DND-41 (cell line): ENCODE results near the gene GSC2.

Experiments used
- ATAC-seq: fragments of 200-7000 bp; cut with Tn5 transposase; 3 replicates; pipeline ENCODE4 v1.9.1; 2021; ENCODE audit warnings: low read depth; ENCODE audit not compliant: insufficient read depth
- DNase-seq: peaks from one replicate; pipeline ENCODE4 v3.0.0-alpha.2; 2020
- H2AFZ ChIP-seq: 2 replicates; pipeline ENCODE4 v1.6.0; 2012; ENCODE audit warnings: low read depth, low read length
- H3K27ac ChIP-seq: 2 replicates; pipeline ENCODE4 v1.5.1; 2012; ENCODE audit warnings: low read length, inconsistent platforms
- H3K27me3 ChIP-seq: fragments of 200-600 bp; sonication (generic); 2 replicates; pipeline ENCODE4 v1.6.0; 2012; ENCODE audit warnings: low read length, mild to moderate bottlenecking, inconsistent platforms; ENCODE audit not compliant: insufficient read depth, poor library complexity
- H3K36me3 ChIP-seq: 2 replicates; pipeline ENCODE4 v1.5.1; 2012; ENCODE audit warnings: low read length, inconsistent platforms; ENCODE audit not compliant: insufficient read depth
- H3K4me1 ChIP-seq: 2 replicates; pipeline ENCODE4 v1.5.1; 2012; ENCODE audit warnings: mild to moderate bottlenecking, low read length; ENCODE audit not compliant: insufficient read depth
- H3K4me2 ChIP-seq: 2 replicates; pipeline ENCODE4 v1.6.0; 2012; ENCODE audit warnings: mild to moderate bottlenecking, moderate library complexity, low read length, inconsistent platforms; ENCODE audit not compliant: insufficient read depth
- H3K4me3 ChIP-seq, 2 experiments: fragments of 200-600 bp in 1 of 2; shearing (Covaris generic) in 1 of 2; 2 replicates each; pipeline ENCODE4 v1.5.1; 2012 to 2016; ENCODE audit warnings: inconsistent platforms in 2 of 2, low read length in 2 of 2, mild to moderate bottlenecking in 2 of 2, low read depth in 1 of 2, moderate library complexity in 1 of 2
- H3K79me2 ChIP-seq: 2 replicates; pipeline ENCODE4 v1.6.0; 2012; ENCODE audit warnings: low read length, inconsistent platforms; ENCODE audit not compliant: insufficient read depth
- H3K9ac ChIP-seq: 2 replicates; pipeline ENCODE4 v1.6.0; 2012; ENCODE audit warnings: low read depth, mild to moderate bottlenecking, inconsistent platforms, low read length, moderate library complexity
- H3K9me3 ChIP-seq: 2 replicates; pipeline ENCODE4 v1.5.1; 2012; ENCODE audit warnings: low read length, moderate library complexity, mild to moderate bottlenecking, inconsistent platforms; ENCODE audit not compliant: insufficient read depth, severe bottlenecking
- H4K20me1 ChIP-seq: 2 replicates; pipeline ENCODE4 v1.6.0; 2012; ENCODE audit warnings: low read length; ENCODE audit not compliant: insufficient read depth
- EZH2 ChIP-seq: IDR thresholded peaks from 3 replicates; pipeline ENCODE4 v1.6.1; 2012; ENCODE audit warnings: borderline replicate concordance, low read depth, mild to moderate bottlenecking, moderate library complexity, low read length, inconsistent platforms; ENCODE audit not compliant: severe bottlenecking
- TF ChIP-seq, protein P1 (sequence below): IDR thresholded peaks from 2 replicates; pipeline ENCODE4 v1.5.1; 2012; ENCODE audit warnings: borderline replicate concordance, low read length, moderate library complexity, mild to moderate bottlenecking; ENCODE audit not compliant: poor library complexity, severe bottlenecking; ENCODE audit errors: extremely low read depth

GSC2 gene

GRCh38 chr22:19193879-19194278 lies 43.8 kb upstream of the GSC2 start:
- no peak for DNase-seq
- no peak overlapping the region for H2AFZ ChIP-seq
- H3K27me3 ChIP-seq = no peaks in the 10 kb centered on the region
- H3K9me3 ChIP-seq = no peaks in the 10 kb centered on the region
- H3K9ac ChIP-seq = no peak overlapping the region
- TF ChIP-seq, protein P1, sequence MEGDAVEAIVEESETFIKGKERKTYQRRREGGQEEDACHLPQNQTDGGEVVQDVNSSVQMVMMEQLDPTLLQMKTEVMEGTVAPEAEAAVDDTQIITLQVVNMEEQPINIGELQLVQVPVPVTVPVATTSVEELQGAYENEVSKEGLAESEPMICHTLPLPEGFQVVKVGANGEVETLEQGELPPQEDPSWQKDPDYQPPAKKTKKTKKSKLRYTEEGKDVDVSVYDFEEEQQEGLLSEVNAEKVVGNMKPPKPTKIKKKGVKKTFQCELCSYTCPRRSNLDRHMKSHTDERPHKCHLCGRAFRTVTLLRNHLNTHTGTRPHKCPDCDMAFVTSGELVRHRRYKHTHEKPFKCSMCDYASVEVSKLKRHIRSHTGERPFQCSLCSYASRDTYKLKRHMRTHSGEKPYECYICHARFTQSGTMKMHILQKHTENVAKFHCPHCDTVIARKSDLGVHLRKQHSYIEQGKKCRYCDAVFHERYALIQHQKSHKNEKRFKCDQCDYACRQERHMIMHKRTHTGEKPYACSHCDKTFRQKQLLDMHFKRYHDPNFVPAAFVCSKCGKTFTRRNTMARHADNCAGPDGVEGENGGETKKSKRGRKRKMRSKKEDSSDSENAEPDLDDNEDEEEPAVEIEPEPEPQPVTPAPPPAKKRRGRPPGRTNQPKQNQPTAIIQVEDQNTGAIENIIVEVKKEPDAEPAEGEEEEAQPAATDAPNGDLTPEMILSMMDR = no peak
- no peak for TF ChIP-seq EZH2
- H3K4me3 ChIP-seq = no peak overlapping the region
- no peak overlapping the region for H3K4me2 ChIP-seq
- no peak overlapping the region for H3K27ac ChIP-seq
- no peaks in the 10 kb centered on the region for H3K4me1 ChIP-seq
- H3K36me3 ChIP-seq = no peaks in the 10 kb centered on the region
- no peak for ATAC-seq
- no peaks in the 10 kb centered on the region for H3K79me2 ChIP-seq
- H4K20me1 ChIP-seq = no peaks in the 10 kb centered on the region

DNA sequence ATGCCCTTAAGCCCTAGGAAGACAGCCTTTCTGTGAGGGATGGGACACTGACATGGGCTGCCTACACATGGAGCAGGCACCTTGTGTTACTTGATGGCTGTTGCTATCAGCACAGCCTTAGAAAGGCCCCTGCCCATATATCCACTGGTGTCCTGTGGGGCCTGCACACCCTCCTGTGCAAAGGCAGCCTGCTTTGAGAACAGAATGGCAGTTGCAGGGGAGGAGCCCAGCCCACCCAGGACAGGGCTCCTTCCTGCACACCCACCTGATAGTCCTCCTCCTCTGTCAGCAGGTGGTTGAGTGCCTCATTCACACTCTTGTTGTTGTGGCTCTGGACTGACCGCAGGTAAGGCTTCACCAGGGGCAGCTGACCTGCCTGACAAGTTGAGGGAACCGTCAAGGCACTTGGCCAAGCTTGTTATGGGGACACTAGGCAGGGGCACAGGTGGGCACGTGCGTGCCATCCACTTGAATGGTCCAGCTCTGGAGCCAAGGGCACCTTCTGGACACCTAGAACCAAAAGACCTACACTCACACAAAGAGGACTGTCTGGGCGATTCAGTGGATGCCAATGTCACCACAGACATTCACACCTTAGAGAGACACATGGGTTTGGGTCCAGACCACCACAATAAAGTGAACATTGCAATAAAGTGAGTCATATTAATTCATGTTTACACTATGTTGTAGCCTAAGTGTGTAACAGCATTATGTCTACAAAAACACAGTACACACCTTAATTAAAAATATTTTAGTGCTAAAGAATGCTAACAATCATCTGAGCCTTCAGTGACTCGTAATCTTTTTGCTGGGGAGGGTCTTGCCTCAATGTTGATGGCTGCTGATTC lies 37.8 kb upstream of the GSC2 start:
- TF ChIP-seq, protein P1 = no peak
- no peak for TF ChIP-seq EZH2
- DNase-seq = no peak

DNA sequence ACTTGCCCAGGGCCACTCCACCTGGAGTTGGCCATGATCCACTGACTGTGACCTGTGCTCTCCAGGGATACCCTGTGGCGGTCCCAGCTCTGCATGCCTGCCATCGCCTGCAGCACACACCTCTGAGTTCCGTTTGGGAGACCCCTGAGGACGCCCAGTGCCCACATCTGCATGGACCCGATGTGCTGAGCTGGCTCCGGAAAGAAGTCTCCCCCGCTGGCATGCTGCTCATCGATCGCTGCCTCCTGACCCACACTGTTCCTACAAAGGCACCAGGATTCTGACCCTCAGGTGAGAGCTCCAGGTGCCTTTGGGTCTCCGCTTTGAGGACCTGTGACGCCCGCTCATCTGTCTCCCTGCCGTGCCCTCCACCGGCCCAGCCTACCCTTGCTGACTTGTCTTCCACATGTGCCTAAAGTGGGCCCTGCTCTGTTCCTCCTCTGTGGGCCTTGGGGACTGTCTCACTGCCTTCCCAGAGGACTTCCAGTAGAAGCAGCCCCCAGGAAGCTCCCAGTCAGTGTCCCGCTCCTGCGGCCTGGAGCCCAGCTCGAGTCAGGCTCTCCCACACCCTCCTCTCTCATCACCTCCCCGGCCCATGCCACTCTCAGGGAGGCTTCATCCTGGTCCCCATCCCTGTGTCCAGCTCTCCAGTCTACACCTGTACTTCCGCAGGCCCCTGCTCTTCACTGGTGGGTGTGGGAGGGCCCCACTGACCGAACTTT lies 34.3 kb upstream of the GSC2 start:
- ATAC-seq (no peak), DNase-seq (no peak)
- Histone ChIP-seq H3K4me2 (no peak overlapping the region), H3K9ac (no peak overlapping the region), H4K20me1 (peaks cover 11% of the 10 kb centered on the region; the same call in 1 of the 2 replicates), H3K27me3 (no peaks in the 10 kb centered on the region), H3K79me2 (no peaks in the 10 kb centered on the region), H2AFZ (no peak overlapping the region), H3K9me3 (no peaks in the 10 kb centered on the region), H3K4me1 (peaks cover 5% of the 10 kb centered on the region), H3K27ac (no peak overlapping the region), H3K4me3 (no peak overlapping the region), H3K36me3 (0 out of 2 replicates have a peak, but pooled peaks cover 2% of the 10 kb centered on the region)
- no peak for TF ChIP-seq EZH2
- TF ChIP-seq, protein P1 = no peak

More for the DNA sequence above, 37.8 kb upstream of the GSC2 start:
- Histone ChIP-seq H3K36me3 (0 out of 2 replicates have a peak, but pooled peaks cover 2% of the 10 kb centered on the region), H3K4me1 (no peaks in the 10 kb centered on the region), H3K9ac (no peak overlapping the region), H3K27me3 (no peaks in the 10 kb centered on the region), H3K9me3 (no peaks in the 10 kb centered on the region), H3K4me2 (no peak overlapping the region), H3K79me2 (no peaks in the 10 kb centered on the region), H2AFZ (no peak overlapping the region), H3K4me3 (no peak overlapping the region), H3K27ac (no peak overlapping the region), H4K20me1 (no peaks in the 10 kb centered on the region)
- no peak for ATAC-seq
